ENCODE results near the gene RIMBP2.

The RIMBP2 gene

DNA sequence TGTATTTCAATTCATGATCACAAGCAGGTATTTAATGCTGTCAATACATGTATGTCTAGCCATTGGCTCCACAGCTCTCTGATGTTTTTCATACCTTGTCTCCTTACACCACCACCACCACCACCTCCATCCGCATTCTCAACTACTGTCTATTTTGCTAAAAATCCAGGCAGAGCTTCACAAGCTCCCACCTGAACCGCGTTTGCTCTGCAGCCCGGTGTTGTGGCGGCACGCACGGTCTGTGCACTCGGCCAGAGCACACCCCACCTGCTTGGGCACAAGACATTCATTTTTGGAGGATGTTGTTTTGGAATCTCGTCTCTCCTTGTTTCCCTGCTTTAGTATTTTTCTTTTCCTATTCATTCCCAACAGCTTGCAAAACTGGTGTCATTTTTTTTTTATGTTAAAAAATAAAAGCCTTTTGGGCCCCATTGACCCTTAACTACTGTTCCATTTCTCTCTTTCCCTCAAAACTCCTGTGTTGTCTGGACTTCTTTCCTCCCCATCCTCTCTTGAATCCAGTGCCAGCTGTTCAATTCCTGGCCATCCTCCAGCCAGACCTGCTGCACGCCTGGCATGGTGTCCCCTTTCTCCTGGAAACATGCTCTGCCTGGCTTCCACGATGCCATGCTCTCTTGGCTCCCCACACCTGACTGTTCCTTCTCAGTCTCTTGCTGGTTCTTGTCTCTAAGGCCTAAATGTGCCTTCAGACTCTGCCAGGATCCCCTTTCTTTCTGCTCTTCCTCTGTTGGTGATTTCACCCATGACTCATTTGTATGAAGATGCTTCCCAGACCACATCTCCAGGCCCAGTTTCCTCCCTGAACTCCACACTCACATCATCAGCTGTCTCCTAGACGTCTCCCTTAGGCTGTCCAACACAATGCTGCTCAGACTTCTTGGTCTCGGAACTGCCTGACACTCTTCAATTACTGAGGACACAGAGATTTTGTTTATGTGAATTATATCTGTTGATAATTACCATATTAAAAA, 340.5 kb downstream of the RIMBP2 start:
- H3K4me1 ChIP-seq (ENCODE audit: control insufficient read depth in 2 of 2, insufficient read depth in 2 of 2, low read length in 2 of 2), result no peaks in the 10 kb centered on the region
- H3K36me3 ChIP-seq (ENCODE audit: control insufficient read depth in 2 of 2, insufficient read depth in 2 of 2, low read length in 2 of 2), result no peaks in the 10 kb centered on the region
- H3K9ac ChIP-seq (ENCODE audit: low read depth in 1 of 2, low read length in 2 of 2), result no peak overlapping the region
- no peaks in the 10 kb centered on the region for H3K27me3 ChIP-seq (ENCODE audit: control insufficient read depth in 2 of 2, insufficient read depth in 2 of 2, low read length in 2 of 2)
- H3K9me3 ChIP-seq (ENCODE audit: control insufficient read depth in 2 of 2, low read length in 2 of 2), result no peaks in the 10 kb centered on the region
- no peak overlapping the region for H3K4me3 ChIP-seq (ENCODE audit: low read length in 2 of 2)
- H3K27ac ChIP-seq (ENCODE audit: low read depth in 2 of 2, low read length in 2 of 2), result no peak overlapping the region

DNA sequence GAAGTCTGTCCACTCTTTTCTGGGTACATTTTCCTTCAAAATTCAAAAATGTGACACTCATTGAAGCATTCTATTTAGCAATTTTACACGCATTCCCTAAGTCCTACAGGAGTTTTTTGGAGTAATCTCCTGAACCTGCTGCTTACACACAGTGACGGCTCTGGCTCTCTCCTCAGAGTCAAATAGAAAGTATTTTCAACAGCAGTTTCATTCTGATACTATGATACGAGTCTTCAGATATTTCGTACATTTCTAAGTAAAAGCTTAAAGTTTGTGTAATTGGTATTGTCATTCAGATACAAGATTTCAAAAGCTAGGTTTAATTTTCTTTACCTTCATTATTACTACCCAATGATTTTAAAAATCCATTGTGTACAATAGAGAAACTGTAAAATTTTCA, 342.0 kb downstream of the RIMBP2 start:
- H3K27ac ChIP-seq (ENCODE audit: low read depth in 2 of 2, low read length in 2 of 2), result no peak overlapping the region
- H3K4me3 ChIP-seq (ENCODE audit: low read length in 2 of 2), result no peak overlapping the region
- no peaks in the 10 kb centered on the region for H3K36me3 ChIP-seq (ENCODE audit: control insufficient read depth in 2 of 2, insufficient read depth in 2 of 2, low read length in 2 of 2)
- no peaks in the 10 kb centered on the region for H3K27me3 ChIP-seq (ENCODE audit: control insufficient read depth in 2 of 2, insufficient read depth in 2 of 2, low read length in 2 of 2)
- H3K4me1 ChIP-seq (ENCODE audit: control insufficient read depth in 2 of 2, insufficient read depth in 2 of 2, low read length in 2 of 2), result no peaks in the 10 kb centered on the region
- H3K9me3 ChIP-seq (ENCODE audit: control insufficient read depth in 2 of 2, low read length in 2 of 2), result no peaks in the 10 kb centered on the region
- H3K9ac ChIP-seq (ENCODE audit: low read depth in 1 of 2, low read length in 2 of 2), result no peak overlapping the region

DNA sequence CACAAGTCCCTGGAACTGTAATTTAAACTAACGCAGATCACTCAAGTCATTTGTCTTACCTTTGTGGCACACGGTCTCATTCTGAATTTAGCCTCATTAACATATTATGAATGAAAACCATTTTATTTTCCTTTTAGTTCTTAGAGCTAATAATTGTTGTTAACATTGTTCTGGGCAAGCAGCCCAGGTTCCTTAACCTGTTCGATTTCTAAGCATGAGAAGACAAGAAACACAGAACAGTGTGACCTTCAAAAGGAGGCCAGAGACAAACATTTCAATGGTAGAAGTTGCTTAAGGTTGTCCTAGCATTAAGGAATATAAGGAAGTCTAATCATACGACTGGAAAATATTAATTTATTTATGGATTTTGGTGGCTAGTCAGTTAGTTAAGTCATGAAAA, 343.2 kb downstream of the RIMBP2 start:
- H3K9me3 ChIP-seq (ENCODE audit: control insufficient read depth in 2 of 2, low read length in 2 of 2), result no peaks in the 10 kb centered on the region
- no peak overlapping the region for H3K9ac ChIP-seq (ENCODE audit: low read depth in 1 of 2, low read length in 2 of 2)
- no peaks in the 10 kb centered on the region for H3K36me3 ChIP-seq (ENCODE audit: control insufficient read depth in 2 of 2, insufficient read depth in 2 of 2, low read length in 2 of 2)
- no peak overlapping the region for H3K4me3 ChIP-seq (ENCODE audit: low read length in 2 of 2)
- H3K4me1 ChIP-seq (ENCODE audit: control insufficient read depth in 2 of 2, insufficient read depth in 2 of 2, low read length in 2 of 2), result no peaks in the 10 kb centered on the region
- no peaks in the 10 kb centered on the region for H3K27me3 ChIP-seq (ENCODE audit: control insufficient read depth in 2 of 2, insufficient read depth in 2 of 2, low read length in 2 of 2)
- H3K27ac ChIP-seq (ENCODE audit: low read depth in 2 of 2, low read length in 2 of 2), result no peak overlapping the region

DNA sequence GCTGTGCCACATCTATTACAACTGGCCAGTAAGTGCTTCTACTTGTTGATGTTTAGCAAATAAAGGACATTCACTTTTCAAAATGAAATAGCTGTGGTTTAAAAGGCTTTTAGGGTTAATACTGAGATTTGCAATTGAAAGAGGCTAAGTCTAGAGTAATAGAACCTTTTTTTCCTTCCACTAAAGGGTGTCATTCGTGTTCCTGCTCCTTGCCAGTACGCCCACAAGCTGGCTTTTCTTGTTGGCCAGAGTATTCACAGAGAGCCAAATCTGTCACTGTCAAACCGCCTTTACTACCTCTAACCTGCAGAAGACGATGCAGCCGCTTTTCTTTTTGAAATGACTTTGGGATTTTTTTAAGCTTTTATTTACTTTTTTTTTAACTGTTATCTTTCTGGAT, 344.8 kb downstream of the RIMBP2 start:
- no peaks in the 10 kb centered on the region for H3K27me3 ChIP-seq (ENCODE audit: control insufficient read depth in 2 of 2, insufficient read depth in 2 of 2, low read length in 2 of 2)
- H3K4me1 ChIP-seq (ENCODE audit: control insufficient read depth in 2 of 2, insufficient read depth in 2 of 2, low read length in 2 of 2), result no peaks in the 10 kb centered on the region
- no peak overlapping the region for H3K9ac ChIP-seq (ENCODE audit: low read depth in 1 of 2, low read length in 2 of 2)
- no peak overlapping the region for H3K27ac ChIP-seq (ENCODE audit: low read depth in 2 of 2, low read length in 2 of 2)
- H3K36me3 ChIP-seq (ENCODE audit: control insufficient read depth in 2 of 2, insufficient read depth in 2 of 2, low read length in 2 of 2), result no peaks in the 10 kb centered on the region
- H3K9me3 ChIP-seq (ENCODE audit: control insufficient read depth in 2 of 2, low read length in 2 of 2), result no peaks in the 10 kb centered on the region
- H3K4me3 ChIP-seq (ENCODE audit: low read length in 2 of 2), result no peak overlapping the region

DNA sequence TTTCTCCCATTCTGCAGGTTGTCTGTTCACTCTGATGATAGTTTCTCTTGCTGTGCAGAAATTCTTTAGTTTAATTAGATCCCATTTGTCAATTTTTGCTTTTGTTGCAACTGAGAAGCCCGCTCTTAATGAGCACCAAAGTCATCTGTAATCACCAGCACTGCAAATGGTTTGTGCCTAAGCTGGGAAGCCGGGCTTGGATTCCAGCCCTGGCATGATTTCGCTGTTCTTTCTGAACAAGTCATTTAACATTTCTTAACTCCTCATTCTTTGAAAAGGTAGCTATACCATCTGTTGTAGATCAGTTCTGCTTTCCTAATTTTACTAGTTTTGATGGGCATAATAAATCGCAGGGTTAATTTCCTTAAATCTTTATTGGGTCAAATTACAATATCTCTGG, 346.3 kb downstream of the RIMBP2 start:
- Histone ChIP-seq H3K4me1 (ENCODE audit: control insufficient read depth in 2 of 2, insufficient read depth in 2 of 2, low read length in 2 of 2) (no peaks in the 10 kb centered on the region), H3K27me3 (ENCODE audit: control insufficient read depth in 2 of 2, insufficient read depth in 2 of 2, low read length in 2 of 2) (no peaks in the 10 kb centered on the region), H3K9ac (ENCODE audit: low read depth in 1 of 2, low read length in 2 of 2) (no peak overlapping the region), H3K4me3 (ENCODE audit: low read length in 2 of 2) (no peak overlapping the region), H3K9me3 (ENCODE audit: control insufficient read depth in 2 of 2, low read length in 2 of 2) (no peaks in the 10 kb centered on the region), H3K36me3 (ENCODE audit: control insufficient read depth in 2 of 2, insufficient read depth in 2 of 2, low read length in 2 of 2) (no peaks in the 10 kb centered on the region), H3K27ac (ENCODE audit: low read depth in 2 of 2, low read length in 2 of 2) (no peak overlapping the region)

DNA sequence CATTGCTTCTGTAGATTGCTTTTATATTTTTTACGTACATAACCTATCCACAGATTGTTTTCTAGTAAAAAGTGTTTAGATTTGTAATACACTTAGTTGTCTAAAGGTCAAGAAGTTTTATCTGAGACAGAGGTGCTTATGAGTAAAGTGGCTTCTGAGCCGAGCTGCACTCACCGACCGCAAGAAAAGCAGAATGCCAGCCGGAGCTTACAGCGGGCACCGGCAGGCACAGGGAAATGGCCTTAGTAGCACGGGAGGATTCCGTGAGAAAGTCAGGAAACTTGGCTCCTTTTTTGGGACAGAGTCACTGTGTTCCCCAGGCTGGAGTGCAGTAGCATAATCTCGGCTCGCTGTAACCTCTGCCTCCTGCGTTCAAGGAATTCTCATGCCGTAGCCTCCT, 348.6 kb downstream of the RIMBP2 start:
- no peaks in the 10 kb centered on the region for H3K4me1 ChIP-seq (ENCODE audit: control insufficient read depth in 2 of 2, insufficient read depth in 2 of 2, low read length in 2 of 2)
- no peaks in the 10 kb centered on the region for H3K27me3 ChIP-seq (ENCODE audit: control insufficient read depth in 2 of 2, insufficient read depth in 2 of 2, low read length in 2 of 2)
- no peaks in the 10 kb centered on the region for H3K36me3 ChIP-seq (ENCODE audit: control insufficient read depth in 2 of 2, insufficient read depth in 2 of 2, low read length in 2 of 2)
- no peak overlapping the region for H3K4me3 ChIP-seq (ENCODE audit: low read length in 2 of 2)
- H3K9me3 ChIP-seq (ENCODE audit: control insufficient read depth in 2 of 2, low read length in 2 of 2), result no peaks in the 10 kb centered on the region
- H3K27ac ChIP-seq (ENCODE audit: low read depth in 2 of 2, low read length in 2 of 2), result no peak overlapping the region
- H3K9ac ChIP-seq (ENCODE audit: low read depth in 1 of 2, low read length in 2 of 2), result no peak overlapping the region

DNA sequence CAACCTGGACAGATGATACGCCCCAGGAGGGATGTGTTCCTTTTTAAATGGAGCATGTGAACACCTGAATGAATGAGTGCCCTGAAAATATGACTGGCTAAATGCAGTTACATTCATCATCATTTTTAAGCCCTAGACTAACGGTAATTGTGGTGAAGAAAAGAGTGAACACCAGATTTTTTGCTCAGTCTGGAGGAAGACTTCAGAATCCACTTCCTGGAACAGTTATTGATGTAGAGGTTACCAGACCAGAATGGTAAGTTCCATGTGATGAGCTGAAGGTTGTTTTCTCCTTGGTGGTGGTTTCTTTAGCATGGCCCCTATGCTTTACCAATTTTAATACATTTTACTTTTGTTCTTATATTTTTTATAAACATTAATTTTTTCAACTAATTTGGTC, 349.1 kb downstream of the RIMBP2 start:
- Histone ChIP-seq H3K27me3 (ENCODE audit: control insufficient read depth in 2 of 2, insufficient read depth in 2 of 2, low read length in 2 of 2) (no peaks in the 10 kb centered on the region), H3K36me3 (ENCODE audit: control insufficient read depth in 2 of 2, insufficient read depth in 2 of 2, low read length in 2 of 2) (no peaks in the 10 kb centered on the region)

DNA sequence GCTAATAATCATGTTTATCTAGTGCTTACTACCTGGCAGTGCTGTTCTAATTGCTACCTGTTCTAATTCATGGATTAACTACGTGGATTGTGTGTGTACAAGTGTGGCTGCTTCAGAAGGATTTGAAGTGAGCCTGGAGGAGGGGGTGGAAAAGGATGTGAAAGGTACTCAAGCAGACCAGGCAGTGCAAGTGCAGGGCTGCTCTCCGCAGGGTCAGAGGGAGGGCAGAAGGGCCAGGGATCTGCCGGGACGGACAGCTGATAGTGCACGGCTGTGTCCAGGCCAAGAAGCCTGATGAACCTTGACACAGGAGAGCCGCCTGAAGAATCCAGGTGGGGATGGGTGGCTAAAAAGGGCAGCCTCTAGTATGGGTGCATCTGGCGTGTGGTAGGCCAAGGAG, 349.9 kb downstream of the RIMBP2 start:
- Histone ChIP-seq H3K27ac (ENCODE audit: low read depth in 2 of 2, low read length in 2 of 2) (no peak overlapping the region), H3K4me3 (ENCODE audit: low read length in 2 of 2) (no peak overlapping the region), H3K9me3 (ENCODE audit: control insufficient read depth in 2 of 2, low read length in 2 of 2) (no peaks in the 10 kb centered on the region), H3K27me3 (ENCODE audit: control insufficient read depth in 2 of 2, insufficient read depth in 2 of 2, low read length in 2 of 2) (no peaks in the 10 kb centered on the region), H3K4me1 (ENCODE audit: control insufficient read depth in 2 of 2, insufficient read depth in 2 of 2, low read length in 2 of 2) (no peaks in the 10 kb centered on the region), H3K9ac (ENCODE audit: low read depth in 1 of 2, low read length in 2 of 2) (no peak overlapping the region), H3K36me3 (ENCODE audit: control insufficient read depth in 2 of 2, insufficient read depth in 2 of 2, low read length in 2 of 2) (no peaks in the 10 kb centered on the region)

More for the DNA sequence above, 349.1 kb downstream of the RIMBP2 start:
- H3K4me3 ChIP-seq (ENCODE audit: low read length in 2 of 2), result no peak overlapping the region
- H3K9me3 ChIP-seq (ENCODE audit: control insufficient read depth in 2 of 2, low read length in 2 of 2), result no peaks in the 10 kb centered on the region
- no peaks in the 10 kb centered on the region for H3K4me1 ChIP-seq (ENCODE audit: control insufficient read depth in 2 of 2, insufficient read depth in 2 of 2, low read length in 2 of 2)
- no peak overlapping the region for H3K27ac ChIP-seq (ENCODE audit: low read depth in 2 of 2, low read length in 2 of 2)
- H3K9ac ChIP-seq (ENCODE audit: low read depth in 1 of 2, low read length in 2 of 2), result no peak overlapping the region

DNA sequence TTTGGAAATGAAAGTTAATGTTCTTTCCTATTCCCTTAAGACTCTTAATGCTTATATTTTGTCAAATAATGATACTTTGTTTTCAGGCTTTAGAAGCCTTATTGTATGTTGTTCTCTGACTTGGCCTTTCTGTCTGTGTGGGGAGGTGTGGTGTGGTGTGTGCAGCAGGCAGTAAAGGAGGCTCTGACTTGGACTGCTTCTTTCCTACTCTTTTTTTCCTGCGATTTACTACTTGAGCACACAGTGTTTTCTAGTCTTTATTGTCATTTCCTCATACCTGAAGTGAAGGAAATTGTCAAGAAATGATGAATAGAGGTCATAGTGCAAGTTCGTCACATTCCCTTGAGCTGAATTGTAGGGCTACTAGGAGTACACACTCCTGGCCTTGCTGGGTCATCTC, 351.5 kb downstream of the RIMBP2 start:
- no peaks in the 10 kb centered on the region for H3K4me1 ChIP-seq (ENCODE audit: control insufficient read depth in 2 of 2, insufficient read depth in 2 of 2, low read length in 2 of 2)
- no peaks in the 10 kb centered on the region for H3K9me3 ChIP-seq (ENCODE audit: control insufficient read depth in 2 of 2, low read length in 2 of 2)
- no peak overlapping the region for H3K27ac ChIP-seq (ENCODE audit: low read depth in 2 of 2, low read length in 2 of 2)
- H3K27me3 ChIP-seq (ENCODE audit: control insufficient read depth in 2 of 2, insufficient read depth in 2 of 2, low read length in 2 of 2), result no peaks in the 10 kb centered on the region
- no peaks in the 10 kb centered on the region for H3K36me3 ChIP-seq (ENCODE audit: control insufficient read depth in 2 of 2, insufficient read depth in 2 of 2, low read length in 2 of 2)
- H3K4me3 ChIP-seq (ENCODE audit: low read length in 2 of 2), result no peak overlapping the region
- no peak overlapping the region for H3K9ac ChIP-seq (ENCODE audit: low read depth in 1 of 2, low read length in 2 of 2)

DNA sequence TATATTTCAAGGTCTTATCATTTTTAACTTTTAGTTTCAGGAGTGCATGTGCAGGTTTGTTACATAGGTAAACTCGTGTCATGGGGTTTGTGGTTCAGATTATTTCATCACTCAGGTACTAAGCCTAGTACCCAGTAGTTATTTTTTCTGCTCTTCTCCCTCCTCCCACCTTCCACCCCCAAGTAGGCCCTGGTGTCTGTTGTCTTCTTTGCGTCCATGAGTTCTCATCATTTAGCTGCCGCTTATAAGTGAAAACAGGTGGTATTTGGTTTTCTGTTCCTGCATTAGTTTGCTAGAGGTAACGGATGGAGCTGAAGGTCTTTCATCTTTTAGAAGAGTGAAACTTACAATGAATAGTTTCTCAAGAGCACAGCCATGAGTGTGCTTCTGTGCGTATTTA, 354.0 kb downstream of the RIMBP2 start:
- Histone ChIP-seq H3K36me3 (ENCODE audit: control insufficient read depth in 2 of 2, insufficient read depth in 2 of 2, low read length in 2 of 2) (no peaks in the 10 kb centered on the region), H3K9me3 (ENCODE audit: control insufficient read depth in 2 of 2, low read length in 2 of 2) (no peaks in the 10 kb centered on the region), H3K27me3 (ENCODE audit: control insufficient read depth in 2 of 2, insufficient read depth in 2 of 2, low read length in 2 of 2) (peaks cover 2 to 7% of the 10 kb centered on the region in 2 donors), H3K9ac (ENCODE audit: low read depth in 1 of 2, low read length in 2 of 2) (no peak overlapping the region), H3K4me3 (ENCODE audit: low read length in 2 of 2) (no peak overlapping the region), H3K27ac (ENCODE audit: low read depth in 2 of 2, low read length in 2 of 2) (no peak overlapping the region), H3K4me1 (ENCODE audit: control insufficient read depth in 2 of 2, insufficient read depth in 2 of 2, low read length in 2 of 2) (no peaks in the 10 kb centered on the region)
